PC-3 (cell line): ENCODE results near the gene CTSA. TPM values are rescaled to one million over a fixed set of nuclear protein-coding genes. Genes with fewer than 3 reads are reported as not detected.

ENCODE experiments used
- ATAC-seq: fragments of 200-7000 bp; cut with Tn5 transposase; 2 replicates; pipeline ENCODE4 v1.9.1; 2020; ENCODE audit warnings: mild to moderate bottlenecking, moderate library complexity
- BruUV-seq: library from RNA; stranded (reverse); fragments of 400-500 nt; replicated peaks from 2 replicates; lab custom pipeline; 2021; lab: Mats Ljungman, UMichigan
- CTCF ChIA-PET: fragments of 300-600 bp; sonication (Branson Sonifier 250); formaldehyde crosslinking; loops from one replicate; lab custom pipeline; 2022; ENCODE audit warnings: antibody characterized with exemption; lab: Charles Lee
- POLR2A ChIA-PET: fragments of 300-600 bp; sonication (Branson Sonifier 250); formaldehyde crosslinking; loops from one replicate; lab custom pipeline; 2022; ENCODE audit warnings: antibody characterized with exemption; ENCODE audit not compliant: unreplicated experiment; lab: Charles Lee
- DNase-seq: peaks from one replicate; pipeline ENCODE4 v3.0.0-alpha.2; 2015
- H2AFZ ChIP-seq: fragments of 300-600 bp; sonication (generic); 2 replicates; pipeline ENCODE4 v1.6.0; 2016; ENCODE audit warnings: antibody characterized with exemption, low read length
- H3F3A ChIP-seq: fragments of 300-600 bp; sonication (generic); one replicate; pipeline ENCODE4 v1.6.0; 2017; ENCODE audit warnings: antibody characterized with exemption, low read length, control low read depth, mild to moderate bottlenecking; ENCODE audit not compliant: unreplicated experiment
- H3K27ac ChIP-seq: fragments of 300-600 bp; sonication (generic); 2 replicates; pipeline ENCODE4 v1.5.1; 2016; ENCODE audit warnings: mild to moderate bottlenecking, low read length
- H3K27me3 ChIP-seq: fragments of 300-600 bp; sonication (generic); 2 replicates; pipeline ENCODE4 v1.6.1; 2016; ENCODE audit warnings: low read length, mixed read lengths
- H3K36me3 ChIP-seq: fragments of 300-600 bp; sonication (generic); 2 replicates; pipeline ENCODE4 v1.6.1; 2016; ENCODE audit warnings: low read depth, mixed run types, low read length, mixed read lengths
- H3K4me1 ChIP-seq: fragments of 300-600 bp; sonication (generic); 2 replicates; pipeline ENCODE4 v1.5.1; 2016; ENCODE audit warnings: low read length; ENCODE audit not compliant: insufficient read depth
- H3K4me2 ChIP-seq: fragments of 300-600 bp; sonication (generic); 2 replicates; pipeline ENCODE4 v1.6.0; 2016; ENCODE audit warnings: low read length
- H3K4me3 ChIP-seq: fragments of 300-600 bp; sonication (generic); 2 replicates; pipeline ENCODE4 v1.5.1; 2016; ENCODE audit warnings: mild to moderate bottlenecking, low read length, mixed read lengths
- H3K79me2 ChIP-seq: fragments of 300-600 bp; sonication (generic); 2 replicates; pipeline ENCODE4 v1.6.1; 2017; ENCODE audit warnings: low read length, mixed read lengths
- H3K9ac ChIP-seq: fragments of 300-600 bp; sonication (generic); 2 replicates; pipeline ENCODE4 v1.6.0; 2016; ENCODE audit warnings: mild to moderate bottlenecking, low read length
- H3K9me2 ChIP-seq: fragments of 300-600 bp; sonication (generic); replicated peaks from 2 replicates; pipeline ENCODE4 v1.6.1; 2016; ENCODE audit warnings: mixed run types, low read length, mixed read lengths
- H3K9me3 ChIP-seq: fragments of 300-600 bp; sonication (generic); 2 replicates; pipeline ENCODE4 v1.6.1; 2016; ENCODE audit warnings: low read length, mixed read lengths
- H4K20me1 ChIP-seq: fragments of 300-600 bp; sonication (generic); 2 replicates; pipeline ENCODE4 v1.6.1; 2016; ENCODE audit warnings: low read length, mixed read lengths
- CTCF ChIP-seq: fragments of 300-600 bp; sonication (generic); conservative IDR thresholded peaks from 2 replicates; pipeline ENCODE4 v1.5.1; 2017; ENCODE audit warnings: antibody characterized with exemption, low read depth, mild to moderate bottlenecking, low read length
- EZH2 ChIP-seq: fragments of 300-600 bp; sonication (generic); IDR thresholded peaks from one replicate; pipeline ENCODE4 v1.6.1; 2017; ENCODE audit warnings: antibody characterized with exemption, mild to moderate bottlenecking, low read length; ENCODE audit not compliant: unreplicated experiment
- EZH2phosphoT487 ChIP-seq: fragments of 300-600 bp; sonication (generic); IDR thresholded peaks from 2 replicates; pipeline ENCODE4 v1.6.1; 2018; ENCODE audit warnings: mild to moderate bottlenecking, antibody characterized with exemption, low read length, borderline replicate concordance
- intact Hi-C: fragments of 100-400 bp; cut with micrococcal nuclease; formaldehyde crosslinking; loops from 2 replicates; pipeline ENCODE4 v1.9.0; 2023
- total RNA-seq: library from RNA; depleted of rRNA; stranded (reverse); fragments of >200 nt; gene quantifications from 2 replicates; pipeline ENCODE4 v1.2.3, GENCODE V29; 2014

Gene CTSA
- total RNA-seq, 1 experiment from 2014 or later, result 129 TPM

- ChIA-PET CTCF (no interaction called here), POLR2A (no interaction called here)
- H3K4me2 ChIP-seq, result no peak overlapping the region
- no peak overlapping the region for H3K4me3 ChIP-seq
- H2AFZ ChIP-seq, result no peak overlapping the region
- peaks cover 14% of the 10 kb centered on the region for H3K36me3 ChIP-seq
- H3K9ac ChIP-seq, result no peak overlapping the region
- no peaks in the 10 kb centered on the region for H3K9me3 ChIP-seq
- ATAC-seq (no peak), DNase-seq (no peak)
- BruUV-seq, result no TSS peak
- no peak for TF ChIP-seq EZH2phosphoT487
- no peak for TF ChIP-seq CTCF
- no peak for TF ChIP-seq EZH2
- H4K20me1 ChIP-seq, result no peaks in the 10 kb centered on the region
- peaks cover 22% of the 10 kb centered on the region for H3K4me1 ChIP-seq
- H3K79me2 ChIP-seq, result peaks cover 43% of the 10 kb centered on the region
- H3K27me3 ChIP-seq, result no peaks in the 10 kb centered on the region
- no peaks in the 10 kb centered on the region for H3F3A ChIP-seq
- intact Hi-C loops, result no loop called here
- no peaks in the 10 kb centered on the region for H3K9me2 ChIP-seq
- no peak overlapping the region for H3K27ac ChIP-seq
These were observed 8.1 kb upstream of the CTSA start for GRCh38 chr20:45883100-45883469.

- Histone ChIP-seq H3K4me1 (peaks cover 27% of the 10 kb centered on the region), H3K4me3 (no peak overlapping the region), H3K9me2 (no peaks in the 10 kb centered on the region), H3F3A (no peaks in the 10 kb centered on the region), H3K9me3 (no peaks in the 10 kb centered on the region), H3K36me3 (peaks cover 14% of the 10 kb centered on the region), H3K9ac (no peak overlapping the region), H2AFZ (no peak overlapping the region), H3K27me3 (no peaks in the 10 kb centered on the region), H4K20me1 (no peaks in the 10 kb centered on the region), H3K4me2 (no peak overlapping the region), H3K79me2 (peaks cover 40% of the 10 kb centered on the region), H3K27ac (no peak overlapping the region)
- TF ChIP-seq EZH2phosphoT487 (no peak), EZH2 (no peak), CTCF (no peak)
- ChIA-PET POLR2A (no interaction called here), CTCF (no interaction called here)
- no peak for ATAC-seq
- intact Hi-C loops, result no loop called here
- no peak for DNase-seq
- BruUV-seq, result no TSS peak
These were observed 4.4 kb upstream of the CTSA start for GRCh38 chr20:45886590-45887345.

- TF ChIP-seq CTCF (no peak), EZH2phosphoT487 (no peak), EZH2 (no peak)
- H3K27ac ChIP-seq, result no peak within 1 kb of the TSS
- CTCF ChIA-PET, result no interaction called here
These were observed 3.8 kb upstream of the CTSA start, which contains the start of gene SPATA25 for GRCh38 chr20:45887346-45887715. Gene SPATA25, minus strand, starts transcription at chr20:45887622. Its CDS starts 32 bp downstream, at chr20:45887590.

More at GRCh38 chr20:45887346-45887715, 3.8 kb upstream of the CTSA start, which contains the start of gene SPATA25:
- intact Hi-C loops, result no loop called here
- H3K36me3 ChIP-seq, result peaks cover 14% of the 10 kb centered on the region
- no peaks in the 10 kb centered on the region for H3K9me3 ChIP-seq
- H3K9me2 ChIP-seq, result no peaks in the 10 kb centered on the region
- POLR2A ChIA-PET, result no interaction called here
- no peak within 1 kb of the TSS for H3K4me3 ChIP-seq
- ATAC-seq (no peak), DNase-seq (no peak)
- H3K79me2 ChIP-seq, result peaks cover 40% of the 10 kb centered on the region
- H2AFZ ChIP-seq, result no peak within 1 kb of the TSS
- no peaks in the 10 kb centered on the region for H3K27me3 ChIP-seq
- H3K4me1 ChIP-seq, result peaks cover 29% of the 10 kb centered on the region
- no peaks in the 10 kb centered on the region for H3F3A ChIP-seq
- H3K4me2 ChIP-seq, result no peak within 1 kb of the TSS
- BruUV-seq, result no TSS peak
- H3K9ac ChIP-seq, result no peak within 1 kb of the TSS
- no peaks in the 10 kb centered on the region for H4K20me1 ChIP-seq
